Loucy (cell line): ENCODE measurements around the gene DGKQ.
"Not testable (repeated sequence)": the region's sequence is repeated elsewhere in the genome, so short reads cannot be mapped to it uniquely, and the experiment has no call there.

Experiments
- H2AFZ ChIP-seq: fragments of 200-600 bp; sonication (generic); 2 replicates; pipeline ENCODE4 v1.6.0; 2016; ENCODE audit warnings: antibody characterized with exemption, mild to moderate bottlenecking, low read length, moderate library complexity
- H3F3A ChIP-seq: fragments of 200-600 bp; 2 replicates; pipeline ENCODE4 v1.6.0; 2016; ENCODE audit warnings: antibody characterized with exemption, low read depth, mild to moderate bottlenecking
- H3K27me3 ChIP-seq: fragments of 200-600 bp; sonication (generic); 2 replicates; pipeline ENCODE4 v1.6.1; 2014; ENCODE audit warnings: low read length, mild to moderate bottlenecking; ENCODE audit not compliant: insufficient read depth, poor library complexity, severe bottlenecking
- H3K36me3 ChIP-seq: fragments of 200-600 bp; sonication (generic); 2 replicates; pipeline ENCODE4 v1.6.1; 2016; ENCODE audit warnings: low read length; ENCODE audit not compliant: insufficient read depth
- H3K4me1 ChIP-seq: fragments of 200-600 bp; sonication (generic); 2 replicates; pipeline ENCODE4 v1.5.1; 2014; ENCODE audit warnings: low read length, mild to moderate bottlenecking; ENCODE audit not compliant: insufficient read depth, poor library complexity, severe bottlenecking
- H3K4me2 ChIP-seq: fragments of 200-600 bp; sonication (generic); 2 replicates; pipeline ENCODE4 v1.6.0; 2014; ENCODE audit warnings: antibody characterized with exemption, low read length, low read depth, mild to moderate bottlenecking; ENCODE audit not compliant: poor library complexity, severe bottlenecking
- H3K4me3 ChIP-seq: fragments of 200-600 bp; sonication (generic); 2 replicates; pipeline ENCODE4 v1.5.1; 2014; ENCODE audit warnings: low read length, mild to moderate bottlenecking, mixed read lengths; ENCODE audit not compliant: poor library complexity, severe bottlenecking
- H3K79me2 ChIP-seq: fragments of 200-600 bp; sonication (generic); 2 replicates; pipeline ENCODE4 v1.6.1; 2014; ENCODE audit warnings: low read length; ENCODE audit not compliant: insufficient read depth
- H3K9ac ChIP-seq: fragments of 200-600 bp; sonication (generic); 2 replicates; pipeline ENCODE4 v1.6.0; 2014; ENCODE audit warnings: mild to moderate bottlenecking, low read depth, low read length, moderate library complexity; ENCODE audit not compliant: poor library complexity, severe bottlenecking
- H3K9me2 ChIP-seq: fragments of 200-600 bp; sonication (generic); replicated peaks from 2 replicates; pipeline ENCODE4 v1.6.1; 2016; ENCODE audit warnings: low read depth, low read length, mixed read lengths
- H3K9me3 ChIP-seq: fragments of 200-600 bp; sonication (generic); 2 replicates; pipeline ENCODE4 v1.6.1; 2014; ENCODE audit warnings: mild to moderate bottlenecking, antibody characterized with exemption, low read length, low read depth; ENCODE audit not compliant: insufficient read depth
- H4K20me1 ChIP-seq: fragments of 200-600 bp; sonication (generic); 2 replicates; pipeline ENCODE4 v1.6.0; 2014; ENCODE audit warnings: antibody characterized with exemption, low read length, mild to moderate bottlenecking; ENCODE audit not compliant: insufficient read depth, poor library complexity, severe bottlenecking
- EZH2phosphoT487 ChIP-seq: fragments of 200-600 bp; IDR thresholded peaks from 2 replicates; pipeline ENCODE4 v1.6.1; 2018; ENCODE audit warnings: antibody characterized with exemption, mild to moderate bottlenecking, moderate library complexity, borderline replicate concordance
- TF ChIP-seq, protein P1 (sequence below): fragments of 200-600 bp; sonication (generic); conservative IDR thresholded peaks from 2 replicates; pipeline ENCODE4 v1.5.1; 2014; ENCODE audit warnings: mild to moderate bottlenecking, antibody characterized with exemption, low read length

DGKQ gene

DNA sequence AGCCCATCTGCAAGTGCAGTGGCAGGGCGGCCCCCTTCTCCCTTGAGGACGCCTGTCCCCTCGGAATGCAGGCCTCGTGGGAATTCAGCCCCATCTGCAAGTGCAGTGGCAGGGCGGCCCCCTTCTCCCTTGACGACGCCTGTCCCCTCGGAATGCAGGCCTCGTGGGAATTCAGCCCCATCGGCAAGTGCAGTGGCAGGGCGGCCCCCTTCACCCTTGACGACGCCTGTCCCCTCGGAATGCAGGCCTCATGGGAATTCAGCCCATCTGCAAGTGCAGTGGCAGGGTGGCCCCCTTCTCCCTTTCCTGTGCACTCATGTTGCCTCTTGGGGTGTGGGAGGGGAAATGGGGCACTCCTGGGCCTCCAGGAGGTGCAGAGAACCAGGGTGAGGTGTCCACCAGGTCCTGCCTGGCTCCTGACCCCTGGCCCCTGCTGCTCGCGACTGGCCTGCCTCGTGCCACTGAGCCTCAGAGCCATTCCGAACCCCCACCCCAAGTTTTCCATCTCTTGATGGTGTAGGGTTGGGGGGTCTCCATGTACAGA lies 26.6 kb upstream of the DGKQ start:
- no peaks in the 10 kb centered on the region for H3K79me2 ChIP-seq
- no peak overlapping the region for H3K4me2 ChIP-seq
- TF ChIP-seq EZH2phosphoT487, result no peak
- TF ChIP-seq, protein P1, sequence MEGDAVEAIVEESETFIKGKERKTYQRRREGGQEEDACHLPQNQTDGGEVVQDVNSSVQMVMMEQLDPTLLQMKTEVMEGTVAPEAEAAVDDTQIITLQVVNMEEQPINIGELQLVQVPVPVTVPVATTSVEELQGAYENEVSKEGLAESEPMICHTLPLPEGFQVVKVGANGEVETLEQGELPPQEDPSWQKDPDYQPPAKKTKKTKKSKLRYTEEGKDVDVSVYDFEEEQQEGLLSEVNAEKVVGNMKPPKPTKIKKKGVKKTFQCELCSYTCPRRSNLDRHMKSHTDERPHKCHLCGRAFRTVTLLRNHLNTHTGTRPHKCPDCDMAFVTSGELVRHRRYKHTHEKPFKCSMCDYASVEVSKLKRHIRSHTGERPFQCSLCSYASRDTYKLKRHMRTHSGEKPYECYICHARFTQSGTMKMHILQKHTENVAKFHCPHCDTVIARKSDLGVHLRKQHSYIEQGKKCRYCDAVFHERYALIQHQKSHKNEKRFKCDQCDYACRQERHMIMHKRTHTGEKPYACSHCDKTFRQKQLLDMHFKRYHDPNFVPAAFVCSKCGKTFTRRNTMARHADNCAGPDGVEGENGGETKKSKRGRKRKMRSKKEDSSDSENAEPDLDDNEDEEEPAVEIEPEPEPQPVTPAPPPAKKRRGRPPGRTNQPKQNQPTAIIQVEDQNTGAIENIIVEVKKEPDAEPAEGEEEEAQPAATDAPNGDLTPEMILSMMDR, result no peak
- no peak overlapping the region for H2AFZ ChIP-seq
- no peaks in the 10 kb centered on the region for H3K36me3 ChIP-seq
- no peaks in the 10 kb centered on the region; the same call in 1 of the 2 replicates for H3K9me3 ChIP-seq
- H3F3A ChIP-seq, result no peaks in the 10 kb centered on the region
- no peaks in the 10 kb centered on the region for H3K4me1 ChIP-seq
- H3K4me3 ChIP-seq, result no peak overlapping the region
- H3K9me2 ChIP-seq, result no peaks in the 10 kb centered on the region
- no peaks in the 10 kb centered on the region for H4K20me1 ChIP-seq
- H3K27me3 ChIP-seq, result no peaks in the 10 kb centered on the region
- H3K9ac ChIP-seq, result no peak overlapping the region

DNA sequence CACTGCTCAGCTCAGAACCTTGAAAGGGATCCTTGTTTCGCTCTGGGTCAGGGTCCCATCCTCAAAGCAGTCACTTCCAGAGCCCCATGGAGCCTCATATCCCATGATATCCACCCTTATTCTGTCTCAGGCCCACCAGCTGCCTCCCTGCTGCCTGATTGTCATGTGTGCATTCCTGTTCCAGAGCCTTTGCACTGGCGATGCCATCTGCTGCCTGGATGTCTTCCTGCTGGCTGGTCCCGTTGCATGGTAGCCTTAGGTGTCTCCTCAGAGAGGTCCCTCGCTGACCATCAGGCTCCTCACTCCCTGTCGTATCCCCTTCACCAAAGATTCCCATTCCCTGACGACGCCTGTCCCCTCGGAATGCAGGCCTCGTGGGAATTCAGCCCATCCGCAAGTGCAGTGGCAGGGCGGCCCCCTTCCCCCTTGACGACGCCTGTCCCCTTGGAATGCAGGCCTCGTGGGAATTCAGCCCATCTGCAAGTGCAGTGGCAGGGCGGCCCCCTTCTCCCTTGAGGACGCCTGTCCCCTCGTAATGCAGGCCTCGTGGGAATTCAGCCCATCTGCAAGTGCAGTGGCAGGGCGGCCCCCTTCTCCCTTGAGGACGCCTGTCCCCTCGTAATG lies 26.0 kb upstream of the DGKQ start:
- not testable (repeated sequence) for H3K27me3 ChIP-seq, H3K36me3 ChIP-seq, H3K4me2 ChIP-seq, H3F3A ChIP-seq, H3K4me1 ChIP-seq, H2AFZ ChIP-seq, H3K4me3 ChIP-seq, H3K9me2 ChIP-seq, H4K20me1 ChIP-seq, H3K9ac ChIP-seq, H3K9me3 ChIP-seq, H3K79me2 ChIP-seq

DNA sequence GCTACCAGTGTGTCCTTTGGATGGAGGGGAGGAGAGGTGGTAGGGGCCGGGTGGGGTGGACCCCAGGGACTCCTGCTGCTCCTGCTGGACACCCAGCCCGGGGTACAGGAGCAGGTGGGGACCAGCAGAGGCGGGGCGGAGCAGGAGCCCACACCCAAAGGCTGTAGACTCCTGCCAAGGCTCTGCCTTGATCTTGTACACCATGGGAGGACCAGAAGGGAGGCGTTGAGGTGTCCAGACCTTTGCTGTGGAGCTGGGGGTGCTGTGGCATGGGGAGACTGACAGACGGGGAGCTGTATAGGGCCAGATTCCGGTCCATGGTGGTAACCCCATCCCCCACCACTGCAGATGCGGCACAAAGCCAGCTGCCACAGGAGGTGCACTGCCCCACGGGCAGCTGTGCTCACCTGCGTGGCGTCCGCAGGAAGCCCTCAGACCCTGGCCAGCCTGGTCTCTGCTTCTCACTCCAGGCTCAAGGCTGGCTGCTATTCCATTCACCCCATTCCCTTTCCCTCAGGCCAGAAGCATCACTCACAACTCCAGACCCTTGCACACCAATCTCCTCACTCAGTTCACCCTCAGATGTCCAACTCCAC lies 24.8 kb upstream of the DGKQ start:
- no peaks in the 10 kb centered on the region for H3K9me2 ChIP-seq
- no peaks in the 10 kb centered on the region for H3K9me3 ChIP-seq
- H4K20me1 ChIP-seq, result no peaks in the 10 kb centered on the region
- TF ChIP-seq EZH2phosphoT487, result no peak
- TF ChIP-seq, protein P1, result no peak
- no peaks in the 10 kb centered on the region for H3F3A ChIP-seq
- no peak overlapping the region for H3K4me3 ChIP-seq
- H2AFZ ChIP-seq, result no peak overlapping the region
- no peak overlapping the region for H3K9ac ChIP-seq
- no peaks in the 10 kb centered on the region for H3K79me2 ChIP-seq
- no peaks in the 10 kb centered on the region for H3K27me3 ChIP-seq
- H3K4me2 ChIP-seq, result no peak overlapping the region
- H3K4me1 ChIP-seq, result no peaks in the 10 kb centered on the region
- no peaks in the 10 kb centered on the region for H3K36me3 ChIP-seq
